Left ventricle myocardium superior (tissue), 1 donor: Measurements from ENCODE around the gene TGM2. TPM values are rescaled to one million over a fixed set of nuclear protein-coding genes. Genes with fewer than 3 reads are reported as not detected.

Source experiments
- ATAC-seq: fragments of 200-7000 bp; cut with Tn5 transposase; one replicate; pipeline ENCODE4 v1.9.1; 2020; ENCODE audit warnings: mild to moderate bottlenecking, moderate library complexity
- DNase-seq: peaks from one replicate; pipeline ENCODE4 v3.0.0-alpha.2; 2020
- intact Hi-C: fragments of 100-400 bp; cut with micrococcal nuclease; formaldehyde crosslinking; loops from one replicate; pipeline ENCODE4 v1.11.0; 2022
- total RNA-seq: library from RNA; stranded (reverse); fragmentation: NEBNext Ultra II Directional; extraction: Animal tissue kit (Norgen Biotek cat#: 25700); gene quantifications from one replicate; pipeline ENCODE4 v1.2.1, GENCODE V29; 2021
- donor health status: DM: no; HTN: yes; CAD: no; lungs with severe emphysema.

The TGM2 gene
- total RNA-seq, 1 donor from 2014 or later, result 473 TPM

DNA sequence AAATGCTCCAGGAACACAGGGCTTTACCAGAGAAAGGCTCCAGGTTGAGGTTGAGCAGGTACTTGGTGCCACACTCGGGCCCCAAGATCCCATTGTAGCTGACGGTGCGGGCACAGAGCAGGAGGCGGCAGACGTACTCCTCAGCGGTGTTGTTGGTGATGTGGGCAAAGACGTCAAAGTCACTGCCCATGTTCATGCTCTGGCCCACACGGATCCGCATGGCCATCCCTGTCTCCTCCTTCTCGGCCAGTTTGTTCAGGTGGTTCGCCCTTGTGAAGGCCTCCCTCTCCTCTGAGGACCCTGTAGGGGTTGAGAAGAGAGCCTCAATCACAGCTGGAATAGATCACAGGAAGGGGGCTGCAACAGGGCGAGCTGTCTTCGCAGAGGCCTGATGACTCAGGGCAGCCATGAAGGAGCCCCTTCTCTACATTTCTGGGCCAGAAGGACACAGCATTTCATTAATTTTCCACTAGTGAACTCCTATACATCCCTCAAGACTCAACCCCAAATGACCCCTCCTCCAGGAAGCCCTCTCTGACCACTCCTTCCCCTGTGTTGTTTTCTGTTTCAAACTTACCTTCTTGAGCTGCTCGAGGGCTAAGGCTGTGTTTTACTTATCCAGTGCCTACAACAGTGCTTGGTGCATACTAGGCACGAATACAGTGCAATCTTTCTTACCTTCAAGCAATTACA is 26.8 kb downstream of the TGM2 start:
- no peak for ATAC-seq
- intact Hi-C loops, result no loop called here
- DNase-seq, result no peak

DNA sequence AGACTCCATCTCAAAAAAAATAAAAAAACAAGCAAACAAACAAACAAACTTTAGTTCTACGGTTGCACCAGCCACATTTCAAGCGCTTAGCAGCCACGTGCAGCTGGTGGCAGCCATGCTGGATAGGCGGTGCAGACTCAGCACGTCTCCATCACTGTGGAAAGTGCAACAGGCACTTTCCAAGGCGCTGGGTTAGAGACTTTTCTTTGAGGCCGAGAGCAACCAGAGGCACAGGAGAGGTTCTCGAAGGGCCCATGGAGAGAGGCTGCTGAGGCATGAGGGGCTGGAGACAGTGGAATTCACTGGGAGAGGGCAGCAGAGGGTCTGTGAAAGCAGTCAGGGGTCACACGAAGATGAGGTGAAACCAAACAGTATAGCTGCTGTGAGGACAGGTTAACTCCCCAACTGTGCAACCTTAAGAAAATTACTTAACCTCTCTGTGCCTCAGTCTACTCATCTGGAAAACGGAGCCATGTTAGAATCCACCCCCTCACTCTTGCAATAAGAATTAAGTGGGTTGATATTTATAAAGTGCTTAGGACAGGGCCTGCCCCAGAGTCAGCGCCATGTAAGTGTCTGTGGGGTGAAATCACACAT is 27.5 kb downstream of the TGM2 start:
- DNase-seq (no peak), ATAC-seq (no peak)
- intact Hi-C loops, result no loop called here

DNA sequence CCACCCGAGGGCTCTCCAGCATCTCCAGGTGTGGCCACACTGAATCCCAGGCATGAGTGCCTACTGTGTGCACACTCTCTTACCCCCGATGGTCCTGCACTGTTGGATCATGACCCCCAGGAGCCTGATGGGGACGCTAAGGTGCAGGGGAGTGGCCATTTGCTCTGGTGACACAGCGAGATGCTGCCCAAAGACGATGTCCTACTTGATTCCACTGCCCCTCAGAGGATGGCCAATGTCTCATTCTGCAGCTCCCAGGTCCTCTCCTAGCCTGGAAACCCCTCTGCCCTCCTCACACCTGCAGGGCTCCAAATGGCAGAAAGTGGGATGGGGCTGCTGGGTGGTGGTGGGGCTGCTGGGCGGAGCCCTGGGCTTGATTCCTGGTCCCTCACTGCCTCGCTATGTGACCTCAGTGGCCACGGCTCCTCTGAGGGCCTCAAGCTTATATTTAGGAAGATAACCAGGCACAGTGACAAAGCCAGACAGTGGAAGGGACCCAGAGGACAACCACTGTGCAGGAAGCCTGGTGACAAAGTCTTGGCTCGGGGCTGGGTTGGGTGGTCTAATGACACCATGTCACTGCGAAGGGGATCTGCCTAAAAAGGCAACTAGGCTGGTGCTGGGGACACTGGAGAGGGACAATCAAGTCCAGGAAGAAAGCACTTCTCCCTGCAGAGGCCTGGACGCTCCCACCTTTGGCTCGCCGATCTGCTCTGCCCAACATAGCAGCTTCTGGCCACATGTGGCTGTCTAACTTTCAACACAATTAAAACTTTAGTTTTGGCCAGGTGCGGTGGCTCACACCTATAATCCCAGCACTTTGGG is 28.4 kb downstream of the TGM2 start:
- ATAC-seq (peak; percentile 59), DNase-seq (peak; percentile 50)
- intact Hi-C loops, result no loop called here

DNA sequence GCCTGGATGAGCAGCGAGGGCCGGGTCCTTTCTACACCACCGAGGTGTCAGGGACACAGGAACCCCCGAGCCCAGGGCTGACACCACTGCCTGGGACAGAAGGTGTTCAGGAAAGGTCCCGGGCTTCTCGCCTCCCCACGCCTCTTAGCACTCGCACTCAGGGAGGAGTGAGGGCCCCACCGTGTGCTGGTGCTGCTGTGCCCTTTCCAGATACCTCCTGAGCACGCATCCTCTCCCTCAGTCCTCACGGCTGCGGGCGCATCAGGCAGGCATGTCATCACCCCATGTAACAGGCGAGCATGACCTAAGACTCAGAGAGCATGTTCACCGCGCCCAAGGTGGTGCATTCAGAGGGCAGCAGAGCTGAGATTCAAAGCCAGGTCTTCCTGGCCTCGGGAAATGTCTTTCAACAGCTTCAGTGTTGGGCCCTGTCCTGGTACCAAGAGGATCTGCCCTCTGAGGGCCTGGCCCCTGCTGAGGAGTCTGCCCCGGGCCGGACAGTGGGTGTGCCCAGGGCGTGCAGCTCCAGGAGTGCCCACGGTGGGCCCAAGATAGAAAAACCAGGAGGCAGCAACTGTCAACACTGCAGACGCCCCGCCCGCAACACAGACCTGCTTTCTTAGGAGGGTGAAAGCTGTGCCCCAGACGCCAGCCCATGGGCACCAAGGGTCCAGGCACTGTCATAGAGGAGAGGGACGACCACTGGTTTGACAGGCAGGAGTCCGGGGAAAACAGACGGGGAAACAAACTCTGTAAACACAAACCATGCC is 29.2 kb downstream of the TGM2 start:
- ATAC-seq, result peak; percentile 5
- intact Hi-C loops, result no loop called here
- no peak for DNase-seq

DNA sequence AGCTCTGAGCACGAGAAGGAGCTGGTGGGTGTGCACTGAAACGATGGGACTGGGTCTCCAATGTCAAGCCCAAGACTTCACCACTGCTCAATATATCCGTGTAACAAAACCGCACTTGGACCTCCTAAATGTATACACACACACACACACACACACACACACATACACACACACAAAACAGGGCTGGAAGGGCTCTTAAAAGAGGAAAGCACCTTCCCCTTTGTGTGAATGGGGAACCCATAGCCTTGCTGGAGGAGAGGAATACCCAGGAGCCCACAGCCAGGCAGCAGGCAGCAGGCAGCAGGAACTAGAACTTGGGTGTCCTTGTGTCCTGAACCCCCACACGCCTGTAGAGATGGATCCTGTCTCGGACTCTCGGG is 29.8 kb downstream of the TGM2 start:
- ATAC-seq (no peak), DNase-seq (no peak)
- intact Hi-C loops, result no loop called here

DNA sequence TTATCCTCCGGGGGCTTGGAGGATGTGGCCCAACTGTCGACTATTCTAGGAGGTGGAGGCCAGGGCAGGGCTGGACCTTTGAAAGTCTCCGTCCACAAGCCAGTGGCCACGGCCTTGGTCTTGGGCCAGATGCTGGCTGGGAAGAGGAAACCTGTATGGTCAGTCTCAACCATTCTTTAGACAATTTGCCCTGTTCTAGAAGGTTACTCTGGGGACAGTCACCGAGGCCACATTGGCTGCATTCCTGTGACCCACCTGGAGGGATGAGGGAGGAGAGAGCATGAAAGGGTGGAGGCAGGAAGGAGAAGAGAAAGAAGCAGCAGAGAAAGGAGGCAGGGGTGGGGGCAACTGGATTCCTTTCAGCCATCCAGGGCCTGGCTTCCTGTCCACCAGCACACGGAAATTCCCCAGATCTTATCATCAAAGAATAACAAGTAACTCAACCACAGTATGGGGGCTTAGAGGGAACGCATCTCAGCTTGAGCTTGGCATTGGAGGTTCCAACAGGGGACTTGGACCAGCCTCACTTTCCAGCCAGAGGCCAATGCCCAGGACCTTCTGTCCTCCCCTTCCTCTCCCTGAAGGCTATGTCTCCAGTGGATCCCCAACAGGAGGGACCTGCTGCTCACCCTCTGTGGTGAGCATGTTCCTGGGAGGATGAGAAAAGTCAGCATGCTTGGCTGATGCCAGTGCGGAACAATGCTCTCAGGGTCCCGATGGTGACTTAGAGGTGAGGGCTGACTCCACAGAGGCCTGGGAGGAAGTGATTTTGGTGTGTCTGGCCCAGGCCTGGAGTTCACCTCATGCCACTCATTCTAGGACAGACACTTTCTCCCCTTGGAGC is 30.4 kb downstream of the TGM2 start:
- intact Hi-C loops, result no loop called here
- peak; percentile 58 for DNase-seq
- peak; percentile 4 for ATAC-seq

DNA sequence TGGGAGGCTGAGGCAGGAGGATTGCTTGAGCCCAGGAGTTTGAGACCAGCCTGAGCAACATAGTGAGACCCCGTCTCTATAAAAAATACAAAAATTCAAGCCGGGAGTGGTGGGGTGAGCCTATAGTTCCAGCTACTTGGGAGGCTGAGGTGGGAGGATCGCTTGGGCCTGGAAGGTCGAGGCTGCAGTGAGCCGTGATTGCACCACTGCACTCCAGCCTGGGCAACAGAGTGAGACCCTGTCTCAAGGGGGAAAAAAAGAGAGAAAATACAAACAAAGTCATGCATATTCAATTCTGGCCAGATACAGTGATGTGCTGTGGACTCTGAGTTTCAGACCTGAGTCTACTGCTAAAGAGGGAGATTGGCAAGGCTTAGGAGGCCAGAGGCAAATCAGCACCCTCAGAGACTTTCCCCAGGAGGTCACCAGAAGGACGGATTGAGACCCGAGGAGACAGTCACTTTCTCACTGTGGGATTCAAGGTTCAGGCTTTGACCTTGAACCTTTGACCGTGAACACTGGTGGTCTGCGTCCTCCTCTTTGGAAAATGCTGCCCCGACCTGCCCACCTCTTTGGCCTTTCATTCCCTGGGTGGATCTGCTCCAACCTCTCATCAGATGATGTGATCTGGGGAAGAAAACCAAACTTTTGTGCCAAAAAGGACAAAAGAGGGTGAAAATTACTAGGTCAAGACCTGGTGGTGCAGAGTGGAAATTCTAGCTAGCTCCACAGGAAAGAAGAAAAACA is 31.2 kb downstream of the TGM2 start:
- no peak for ATAC-seq
- no peak for DNase-seq
- intact Hi-C loops, result no loop called here

DNA sequence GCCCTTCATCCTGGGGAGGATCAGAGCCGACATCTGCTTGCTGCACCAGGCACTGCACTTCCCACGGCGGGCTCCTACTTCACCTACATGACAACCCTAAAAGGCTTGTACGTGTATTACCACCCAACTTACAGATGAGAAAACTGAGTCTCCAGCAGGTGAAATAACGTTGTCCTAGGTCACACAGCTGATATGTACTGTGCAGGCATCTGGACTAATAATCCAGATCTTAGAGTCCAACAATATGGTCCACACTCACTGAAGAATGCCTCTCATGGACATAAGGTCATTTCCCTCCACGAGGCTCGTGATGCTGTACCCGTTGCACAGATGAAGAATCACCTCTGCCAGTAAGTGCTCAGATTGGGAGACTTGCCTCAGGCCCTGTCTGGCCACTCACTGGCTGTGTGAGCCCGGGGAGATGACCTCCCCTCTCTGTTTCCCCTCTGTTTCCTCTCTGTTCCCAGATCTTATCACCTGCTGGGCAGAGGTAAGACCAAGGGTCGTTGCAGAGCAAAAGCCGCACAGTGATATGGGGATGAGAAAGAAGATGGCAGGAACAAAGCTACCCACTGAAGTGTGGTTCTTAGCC is 32.1 kb downstream of the TGM2 start:
- ATAC-seq (no peak), DNase-seq (no peak)

DNA sequence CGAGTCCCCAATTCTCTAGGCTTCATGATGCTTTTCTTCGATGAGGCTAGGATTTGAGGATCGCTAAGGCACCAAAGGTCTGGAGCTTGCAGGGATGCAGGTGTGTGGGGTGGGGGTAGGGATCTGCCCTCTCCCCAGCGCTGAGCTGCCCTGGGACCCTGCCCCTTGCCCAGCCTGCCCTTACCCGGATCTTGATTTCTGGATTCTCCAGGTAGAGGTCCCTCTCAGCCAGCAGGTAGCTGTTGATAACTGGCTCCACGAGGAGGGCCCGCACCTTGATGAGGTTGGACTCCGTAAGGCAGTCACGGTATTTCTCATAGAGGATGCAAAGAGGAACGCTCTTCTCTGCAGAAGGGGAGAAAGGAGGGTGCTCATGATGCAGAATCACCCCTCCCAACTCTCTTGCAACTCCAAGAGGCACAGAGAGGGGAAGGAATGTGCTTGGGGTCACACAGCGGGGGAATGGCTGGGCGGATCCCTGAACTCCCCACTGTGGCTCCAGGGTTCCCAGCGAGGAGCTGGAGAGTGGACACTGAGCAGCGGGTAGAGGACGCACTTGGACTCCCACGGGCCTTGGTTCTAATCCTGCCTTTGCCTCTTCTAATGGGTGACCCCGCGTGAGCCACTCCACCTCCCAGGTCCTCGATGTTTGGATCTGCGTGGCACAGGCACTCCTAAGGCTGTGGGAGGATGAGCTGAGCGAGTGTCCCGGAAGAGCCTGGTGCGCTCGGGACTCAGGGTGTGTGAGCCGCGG is 32.7 kb downstream of the TGM2 start:
- intact Hi-C loops, result no loop called here
- ATAC-seq (no peak), DNase-seq (no peak)

More for the DNA sequence above, 32.1 kb downstream of the TGM2 start:
- intact Hi-C loops, result no loop called here

DNA sequence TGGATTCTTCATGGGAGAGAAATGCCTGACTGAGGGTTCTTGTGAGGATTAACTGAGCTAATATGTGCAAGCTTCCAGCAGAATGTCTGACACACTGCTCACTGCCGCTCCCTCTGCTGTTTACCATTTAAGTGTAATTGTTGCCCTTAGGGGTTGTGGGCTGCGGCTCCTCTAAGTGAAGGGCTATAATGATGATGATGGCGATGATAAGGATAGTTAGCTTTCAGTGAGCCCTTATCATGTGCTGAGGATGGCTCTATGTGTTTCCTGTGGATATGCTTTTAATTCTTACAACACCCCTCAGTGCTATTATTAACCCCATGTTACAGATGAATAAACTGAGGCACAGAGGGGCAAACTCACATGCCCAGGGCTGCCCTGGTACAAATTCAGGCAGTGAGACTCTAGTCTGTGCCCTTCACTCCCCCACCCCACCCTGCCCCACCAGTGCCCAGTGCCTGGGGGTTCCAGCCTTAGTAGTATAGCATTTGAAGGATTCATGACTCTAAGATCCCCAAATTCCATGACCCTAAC is 33.4 kb downstream of the TGM2 start:
- no peak for DNase-seq
- intact Hi-C loops, result no loop called here
- ATAC-seq, result no peak

DNA sequence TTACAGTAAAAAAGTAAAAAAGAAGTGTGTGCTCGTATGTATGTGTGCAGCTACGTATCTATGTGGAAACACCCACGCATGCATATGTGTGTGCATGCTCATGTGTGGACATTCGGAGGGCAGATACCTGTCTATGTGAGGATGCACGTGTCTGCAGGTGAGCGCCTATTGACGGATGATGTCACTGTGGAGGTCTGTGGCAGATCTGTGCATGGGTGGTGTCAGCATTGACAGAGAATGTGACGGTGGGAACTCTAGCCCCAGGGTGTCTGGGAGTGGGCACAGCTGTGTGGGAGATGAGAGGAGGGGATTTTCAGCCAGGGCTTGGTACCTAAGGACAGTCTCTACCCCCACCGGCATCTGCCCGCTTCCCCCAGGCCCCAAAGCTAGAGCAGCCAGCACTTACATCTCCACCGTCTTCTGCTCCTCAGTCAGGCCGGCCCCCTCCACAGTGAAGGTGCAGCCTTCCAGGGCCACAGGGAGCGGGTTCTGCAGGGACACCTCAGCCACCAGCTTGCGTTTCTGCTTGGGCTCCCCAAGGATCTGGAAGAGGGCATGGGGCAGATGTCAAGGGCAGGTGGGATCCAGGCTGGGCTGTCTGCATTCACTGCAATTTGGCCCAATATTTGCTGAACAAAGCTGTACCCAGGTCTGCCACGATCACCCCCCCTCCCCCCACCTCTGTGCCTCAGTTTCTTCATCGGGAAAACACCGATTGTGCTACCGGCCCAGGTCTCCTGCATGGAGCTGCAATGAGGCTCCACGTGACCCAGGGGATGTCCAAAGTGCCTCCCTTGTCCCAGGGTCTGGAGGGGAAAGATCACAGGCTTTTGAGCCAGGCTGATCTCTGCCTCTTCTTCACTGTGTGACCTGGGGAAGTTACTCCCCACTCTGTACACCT is 34.1 kb downstream of the TGM2 start:
- intact Hi-C loops, result no loop called here

DNA sequence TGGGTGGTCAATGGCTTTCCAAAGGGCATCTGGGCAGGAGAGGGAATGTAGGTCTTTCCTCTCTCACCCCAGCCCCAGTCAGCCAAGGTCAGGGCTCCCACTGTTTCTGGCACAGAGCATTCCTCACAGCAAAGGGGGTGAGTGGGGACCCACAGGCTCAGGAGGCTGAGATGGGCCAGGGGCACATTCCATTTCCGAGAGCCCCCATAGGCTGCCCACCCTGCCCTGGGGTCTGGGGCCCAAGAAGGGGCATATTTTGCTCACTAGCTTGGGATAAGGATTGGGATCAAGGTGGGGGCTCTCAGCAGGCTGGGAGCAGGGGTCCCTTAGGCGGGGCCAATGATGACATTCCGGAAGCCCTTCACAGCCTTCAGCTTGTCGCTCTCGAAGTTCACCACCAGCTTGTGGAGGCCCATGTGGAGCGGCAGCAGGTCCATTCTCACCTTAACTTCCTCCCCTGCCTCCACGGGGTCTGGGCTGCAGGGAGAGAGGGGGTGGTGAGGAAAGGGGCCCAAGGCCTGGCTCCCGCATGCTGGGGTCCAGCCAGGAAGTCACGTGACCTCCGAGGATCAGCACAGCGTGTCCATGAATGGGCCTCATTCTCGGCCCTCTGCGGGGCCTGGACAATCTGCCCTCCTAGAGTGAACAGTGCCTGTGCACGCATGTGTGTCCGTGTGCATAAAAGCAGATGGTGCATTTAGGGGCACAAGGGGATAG is 35.0 kb downstream of the TGM2 start:
- intact Hi-C loops, result no loop called here
- DNase-seq, result no peak
- ATAC-seq, result no peak

More for the DNA sequence above, 34.1 kb downstream of the TGM2 start:
- DNase-seq (no peak), ATAC-seq (no peak)

DNA sequence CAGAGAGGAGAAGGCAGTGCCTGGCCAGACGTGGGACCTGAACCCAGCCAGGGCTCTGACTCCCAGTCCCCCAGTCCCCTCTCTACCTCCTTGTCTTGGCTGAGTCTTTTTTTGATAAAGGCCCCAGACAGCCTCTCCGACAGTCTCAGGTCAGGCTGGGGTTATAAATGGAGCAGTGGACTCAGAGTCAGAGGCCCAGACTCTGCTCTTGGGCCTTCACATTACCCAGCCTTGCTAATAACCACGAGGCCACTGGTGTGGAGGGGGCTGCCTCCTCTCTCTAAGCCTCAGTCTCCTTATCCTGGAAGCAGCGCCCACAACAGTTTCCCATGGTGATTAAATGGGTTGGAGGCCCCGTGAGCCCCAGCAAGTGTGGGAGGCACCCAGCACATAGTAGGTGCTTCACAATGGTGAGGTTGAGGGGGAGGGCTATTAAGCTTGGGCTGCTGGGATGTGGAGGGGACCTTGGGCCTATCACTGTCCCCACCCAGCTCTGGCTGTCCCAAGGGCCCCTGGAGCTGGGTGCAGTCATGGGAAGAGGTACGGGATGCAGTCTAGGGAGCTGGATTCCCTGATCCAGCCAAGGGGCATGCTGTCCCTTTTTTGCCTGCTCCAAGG is 35.7 kb downstream of the TGM2 start:
- DNase-seq, result no peak
- ATAC-seq, result no peak
- intact Hi-C loops, result no loop called here

DNA sequence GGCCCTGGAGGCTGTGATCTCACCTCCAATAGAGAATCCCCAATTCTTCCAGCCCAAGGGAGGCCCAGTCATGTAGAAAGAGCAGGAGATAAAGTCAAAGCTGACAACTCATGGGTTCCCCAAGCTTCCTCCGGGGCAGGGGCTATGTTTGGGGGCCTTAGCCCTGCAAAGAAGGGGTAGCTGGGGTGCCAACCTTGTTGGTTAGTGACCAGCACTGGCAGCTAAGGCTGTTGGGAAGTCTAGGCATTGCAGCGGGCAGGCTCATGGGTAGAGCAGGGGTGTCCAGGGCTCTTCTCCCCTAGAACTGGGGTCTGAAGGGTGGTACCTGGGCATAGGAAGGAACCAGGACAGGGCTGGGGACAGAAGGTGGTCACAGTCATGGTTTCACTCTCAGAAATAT is 36.4 kb downstream of the TGM2 start:
- no peak for DNase-seq
- no peak for ATAC-seq
- intact Hi-C loops, result no loop called here
